Measurements from ENCODE around the gene SCUBE1. TPM values are rescaled to one million over a fixed set of nuclear protein-coding genes. Genes with fewer than 3 reads are reported as not detected.

SCUBE1 gene
- total RNA-seq, 1 donor from 2014 or later: 25.9 TPM

DNA sequence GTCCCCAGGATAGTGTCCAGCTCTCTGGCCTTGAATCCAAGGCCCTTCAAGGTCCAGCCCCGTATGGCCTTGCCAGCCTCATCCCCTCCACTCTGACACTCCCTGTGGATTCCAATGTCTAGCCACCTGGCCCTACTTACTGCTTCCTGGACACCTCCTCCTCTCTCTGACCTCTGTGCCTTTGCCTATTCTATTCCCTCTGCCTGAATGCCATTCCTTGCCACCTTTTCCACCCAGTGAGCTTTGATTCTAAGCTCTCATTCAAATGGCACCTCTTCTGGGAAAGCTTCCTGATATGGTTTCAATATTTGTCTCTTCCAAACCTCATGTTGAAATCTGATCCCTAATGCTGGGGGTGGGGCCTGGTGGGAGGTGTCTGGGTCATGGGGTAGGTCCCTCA is 124.4 kb downstream of the SCUBE1 start:
- DNase-seq (ENCODE audit: low spot score): no peak
- Histone ChIP-seq H3K27ac (no peak overlapping the region), H3K27me3 (no peaks in the 10 kb centered on the region), H2AFZ (replicated peaks) (no peak overlapping the region), H4K20me1 (ENCODE audit: low read depth) (no peaks in the 10 kb centered on the region), H3K4me1 (peaks cover 6% of the 10 kb centered on the region), H3K79me2 (ENCODE audit: low read depth) (no peaks in the 10 kb centered on the region), H3K36me3 (no peaks in the 10 kb centered on the region), H3F3A (ENCODE audit: low read depth) (no peaks in the 10 kb centered on the region), H3K9me3 (ENCODE audit: low read depth) (no peaks in the 10 kb centered on the region), H3K9ac (no peak overlapping the region), H3K4me3 (no peak overlapping the region), H3K4me2 (no peak overlapping the region)
- Mint-ChIP-seq H3K4me3 (no peak overlapping the region), H3K9me3 (no peaks in the 10 kb centered on the region), H3K27ac (no peak overlapping the region), H3K36me3 (peaks cover 7% of the 10 kb centered on the region), H3K27me3 (ENCODE audit: insufficient read depth, low read depth) (peaks cover 2% of the 10 kb centered on the region), H3K4me1 (peaks cover 13% of the 10 kb centered on the region)
- no peak for TF ChIP-seq EZH2 (IDR thresholded peaks at IDR 0.05)
- TF ChIP-seq, protein P1, sequence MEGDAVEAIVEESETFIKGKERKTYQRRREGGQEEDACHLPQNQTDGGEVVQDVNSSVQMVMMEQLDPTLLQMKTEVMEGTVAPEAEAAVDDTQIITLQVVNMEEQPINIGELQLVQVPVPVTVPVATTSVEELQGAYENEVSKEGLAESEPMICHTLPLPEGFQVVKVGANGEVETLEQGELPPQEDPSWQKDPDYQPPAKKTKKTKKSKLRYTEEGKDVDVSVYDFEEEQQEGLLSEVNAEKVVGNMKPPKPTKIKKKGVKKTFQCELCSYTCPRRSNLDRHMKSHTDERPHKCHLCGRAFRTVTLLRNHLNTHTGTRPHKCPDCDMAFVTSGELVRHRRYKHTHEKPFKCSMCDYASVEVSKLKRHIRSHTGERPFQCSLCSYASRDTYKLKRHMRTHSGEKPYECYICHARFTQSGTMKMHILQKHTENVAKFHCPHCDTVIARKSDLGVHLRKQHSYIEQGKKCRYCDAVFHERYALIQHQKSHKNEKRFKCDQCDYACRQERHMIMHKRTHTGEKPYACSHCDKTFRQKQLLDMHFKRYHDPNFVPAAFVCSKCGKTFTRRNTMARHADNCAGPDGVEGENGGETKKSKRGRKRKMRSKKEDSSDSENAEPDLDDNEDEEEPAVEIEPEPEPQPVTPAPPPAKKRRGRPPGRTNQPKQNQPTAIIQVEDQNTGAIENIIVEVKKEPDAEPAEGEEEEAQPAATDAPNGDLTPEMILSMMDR (IDR thresholded peaks at IDR 0.05): no peak
- no peak for TF ChIP-seq EZH2phosphoT487 (IDR thresholded peaks at IDR 0.05)

DNA sequence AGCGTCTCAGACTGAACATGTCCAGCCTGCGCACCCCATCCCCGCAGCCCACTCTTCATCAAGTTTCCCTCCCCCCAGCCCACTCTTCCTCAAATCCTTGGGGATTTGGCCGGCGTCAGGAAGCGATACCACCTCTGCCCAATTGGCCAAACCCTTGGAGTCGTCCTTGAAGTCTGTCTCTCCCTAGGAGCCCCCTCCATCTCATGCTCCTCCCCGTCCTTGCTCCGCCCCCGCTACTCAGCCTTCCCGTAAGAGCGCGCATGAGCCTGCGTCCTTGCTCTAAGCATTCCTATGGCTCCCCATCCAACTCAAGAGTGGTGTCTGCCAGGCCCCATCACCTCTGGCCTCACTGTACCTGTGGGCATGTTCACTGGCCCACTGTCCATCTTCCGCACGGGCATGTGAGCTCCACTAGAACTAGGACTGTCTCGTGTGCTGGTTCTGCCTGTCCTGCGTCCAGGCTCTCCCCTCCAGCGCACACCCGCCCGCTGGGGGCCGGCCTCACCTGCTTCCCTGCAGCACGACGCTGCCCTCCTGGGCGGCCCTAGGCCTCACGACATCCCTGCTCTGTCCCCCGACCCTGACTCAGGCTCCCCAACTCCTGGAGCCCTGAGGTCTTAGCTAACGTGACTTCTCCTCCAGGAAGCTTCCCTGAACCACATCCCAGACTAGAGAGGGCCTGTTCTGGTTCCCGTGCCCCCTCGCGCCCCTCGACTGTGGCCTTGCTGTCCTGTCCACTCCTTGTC is 125.7 kb downstream of the SCUBE1 start:
- Mint-ChIP-seq H3K36me3 (peaks cover 7% of the 10 kb centered on the region), H3K4me3 (no peak overlapping the region), H3K4me1 (peaks cover 17% of the 10 kb centered on the region), H3K27ac (peak overlapping the region; percentile 72), H3K27me3 (ENCODE audit: insufficient read depth, low read depth) (peaks cover 2% of the 10 kb centered on the region), H3K9me3 (no peaks in the 10 kb centered on the region)
- no peak overlapping the region for H3K27ac ChIP-seq
- H3F3A ChIP-seq (ENCODE audit: low read depth): peaks cover 3% of the 10 kb centered on the region
- H2AFZ ChIP-seq (replicated peaks): no peak overlapping the region
- no peaks in the 10 kb centered on the region for H3K36me3 ChIP-seq
- peaks cover 15% of the 10 kb centered on the region for H3K4me1 ChIP-seq
- H3K4me3 ChIP-seq: no peak overlapping the region
- H3K9ac ChIP-seq: no peak overlapping the region
- H3K9me3 ChIP-seq (ENCODE audit: low read depth): no peaks in the 10 kb centered on the region
- TF ChIP-seq EZH2 (IDR thresholded peaks at IDR 0.05): no peak
- TF ChIP-seq, protein P1 (IDR thresholded peaks at IDR 0.05): no peak
- no peak for TF ChIP-seq EZH2phosphoT487 (IDR thresholded peaks at IDR 0.05)
- H4K20me1 ChIP-seq (ENCODE audit: low read depth): peaks cover 6% of the 10 kb centered on the region
- H3K27me3 ChIP-seq: no peaks in the 10 kb centered on the region
- no peak overlapping the region for H3K4me2 ChIP-seq
- no peaks in the 10 kb centered on the region for H3K79me2 ChIP-seq (ENCODE audit: low read depth)
- no peak for DNase-seq (ENCODE audit: low spot score)

DNA sequence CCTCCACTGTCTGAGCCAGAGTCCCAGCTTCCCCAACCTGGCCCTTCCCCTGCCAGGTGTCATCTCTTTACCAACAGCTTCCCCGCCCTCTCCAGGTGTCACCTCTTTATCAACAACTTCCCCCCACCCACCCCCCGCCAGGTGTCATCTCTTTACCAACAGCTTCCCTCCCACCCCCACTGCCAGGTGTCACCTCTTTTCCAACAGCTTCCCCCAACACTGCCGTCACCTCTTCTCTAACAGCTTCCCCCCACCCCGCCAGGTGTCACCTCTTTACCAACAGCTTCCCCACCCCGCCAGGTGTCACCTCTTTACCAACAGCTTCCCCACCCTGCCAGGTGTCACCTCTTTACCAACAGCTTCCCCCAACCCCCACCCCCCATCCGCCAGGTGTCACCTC is 126.4 kb downstream of the SCUBE1 start:
- H3K9me3 ChIP-seq (ENCODE audit: low read depth): no peaks in the 10 kb centered on the region
- peaks cover 15% of the 10 kb centered on the region for H3K4me1 ChIP-seq
- no peak for DNase-seq (ENCODE audit: low spot score)
- H3K36me3 ChIP-seq: no peaks in the 10 kb centered on the region
- TF ChIP-seq, protein P1 (IDR thresholded peaks at IDR 0.05): no peak
- no peak for TF ChIP-seq EZH2 (IDR thresholded peaks at IDR 0.05)
- TF ChIP-seq EZH2phosphoT487 (IDR thresholded peaks at IDR 0.05): no peak
- H3K27me3 ChIP-seq: no peaks in the 10 kb centered on the region
- no peak overlapping the region for H3K4me2 ChIP-seq
- H3K27ac Mint-ChIP-seq: no peak overlapping the region
- H3F3A ChIP-seq (ENCODE audit: low read depth): peaks cover 3% of the 10 kb centered on the region
- H2AFZ ChIP-seq (replicated peaks): no peak overlapping the region
- no peak overlapping the region for H3K27ac ChIP-seq
- peaks cover 17% of the 10 kb centered on the region for H3K4me1 Mint-ChIP-seq
- H3K79me2 ChIP-seq (ENCODE audit: low read depth): no peaks in the 10 kb centered on the region
- H3K36me3 Mint-ChIP-seq: peaks cover 7% of the 10 kb centered on the region
- H4K20me1 ChIP-seq (ENCODE audit: low read depth): peaks cover 6% of the 10 kb centered on the region
- H3K27me3 Mint-ChIP-seq (ENCODE audit: insufficient read depth, low read depth): peaks cover 2% of the 10 kb centered on the region
- H3K4me3 ChIP-seq: no peak overlapping the region
- no peaks in the 10 kb centered on the region for H3K9me3 Mint-ChIP-seq
- no peak overlapping the region for H3K9ac ChIP-seq
- no peak overlapping the region for H3K4me3 Mint-ChIP-seq
